GM18505 (cell line): ENCODE measurements around the gene MYO10.

ENCODE experiments used
- ATAC-seq: cut with Tn5 transposase; IDR thresholded peaks from one replicate; pipeline ENCODE4 v1.9.1; 2021; ENCODE audit not compliant: unreplicated experiment
- POLR2A ChIP-seq: IDR thresholded peaks from 4 replicates; pipeline ENCODE4 v1.6.1; 2011; ENCODE audit warnings: borderline replicate concordance; ENCODE audit not compliant: insufficient read depth, insufficient read length; ENCODE audit errors: extremely low read depth

Gene MYO10

GRCh38 chr5:16961131-16961530 is 25.0 kb upstream of the MYO10 start:
- no peak for ATAC-seq
- TF ChIP-seq POLR2A = no peak

- no peak for ATAC-seq
These were observed 21.5 kb upstream of the MYO10 start for GRCh38 chr5:16957304-16958196.

GRCh38 chr5:16953729-16954128 is 17.6 kb upstream of the MYO10 start:
- no peak for TF ChIP-seq POLR2A
- no peak for ATAC-seq

More at GRCh38 chr5:16957304-16958196, 21.5 kb upstream of the MYO10 start:
- TF ChIP-seq POLR2A = no peak

DNA sequence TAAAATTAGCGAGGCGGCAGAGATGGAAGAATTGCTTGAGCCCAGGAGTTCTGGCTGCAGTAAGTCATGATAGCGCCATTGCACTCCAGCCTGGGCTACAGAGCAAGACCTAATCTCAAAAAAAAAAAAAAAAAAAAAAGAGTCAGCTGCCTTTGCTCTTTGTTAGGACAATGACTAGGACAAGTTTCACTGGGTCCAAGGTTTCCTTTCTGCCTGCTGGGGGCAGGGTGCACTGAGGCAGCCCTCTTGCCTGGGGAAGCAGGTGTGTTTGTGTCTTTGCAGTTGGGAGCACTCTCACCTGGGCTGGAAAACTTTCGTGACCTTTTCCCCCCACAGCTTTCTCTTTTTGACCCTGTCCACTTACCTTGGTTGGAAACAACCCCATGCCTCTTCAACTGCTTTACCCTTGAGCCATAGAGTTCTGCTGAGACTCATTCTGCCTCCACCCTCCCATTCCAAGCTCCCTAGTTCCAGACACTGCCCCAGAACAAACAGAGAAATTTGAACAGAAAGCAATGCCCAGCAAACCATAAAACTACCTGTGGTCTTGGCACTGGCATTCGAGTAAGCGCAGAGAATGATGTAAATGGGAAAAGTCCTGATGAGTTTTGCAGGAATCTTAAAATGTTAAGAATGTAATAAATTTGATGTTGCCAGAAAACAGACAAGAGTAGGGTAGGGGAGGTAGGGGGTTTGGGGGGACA is 17.0 kb upstream of the MYO10 start:
- ATAC-seq = no peak
- TF ChIP-seq POLR2A = no peak

DNA sequence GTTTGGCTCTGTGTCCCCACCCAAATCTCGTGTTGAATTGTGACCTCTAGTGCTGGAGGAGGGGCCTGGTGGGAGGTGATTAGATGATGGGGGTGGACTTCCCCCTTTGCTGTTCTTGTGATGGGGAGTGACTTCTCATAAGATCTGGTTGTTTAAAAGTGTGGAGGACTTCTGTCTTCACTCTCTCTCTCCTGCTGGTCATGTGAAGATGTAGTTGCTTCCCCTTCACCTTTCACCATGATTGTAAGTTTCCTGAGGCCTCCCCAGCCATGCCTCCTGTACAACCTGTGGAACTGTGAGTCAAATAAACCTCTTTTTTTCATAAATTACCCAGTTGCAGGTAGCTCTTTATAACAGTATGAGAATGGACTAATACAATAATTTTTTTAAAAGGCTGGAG is 10.6 kb upstream of the MYO10 start:
- ATAC-seq = no peak
- no peak for TF ChIP-seq POLR2A

- TF ChIP-seq POLR2A = no peak
- no peak for ATAC-seq
These were observed 8.9 kb upstream of the MYO10 start for GRCh38 chr5:16944816-16945562.

DNA sequence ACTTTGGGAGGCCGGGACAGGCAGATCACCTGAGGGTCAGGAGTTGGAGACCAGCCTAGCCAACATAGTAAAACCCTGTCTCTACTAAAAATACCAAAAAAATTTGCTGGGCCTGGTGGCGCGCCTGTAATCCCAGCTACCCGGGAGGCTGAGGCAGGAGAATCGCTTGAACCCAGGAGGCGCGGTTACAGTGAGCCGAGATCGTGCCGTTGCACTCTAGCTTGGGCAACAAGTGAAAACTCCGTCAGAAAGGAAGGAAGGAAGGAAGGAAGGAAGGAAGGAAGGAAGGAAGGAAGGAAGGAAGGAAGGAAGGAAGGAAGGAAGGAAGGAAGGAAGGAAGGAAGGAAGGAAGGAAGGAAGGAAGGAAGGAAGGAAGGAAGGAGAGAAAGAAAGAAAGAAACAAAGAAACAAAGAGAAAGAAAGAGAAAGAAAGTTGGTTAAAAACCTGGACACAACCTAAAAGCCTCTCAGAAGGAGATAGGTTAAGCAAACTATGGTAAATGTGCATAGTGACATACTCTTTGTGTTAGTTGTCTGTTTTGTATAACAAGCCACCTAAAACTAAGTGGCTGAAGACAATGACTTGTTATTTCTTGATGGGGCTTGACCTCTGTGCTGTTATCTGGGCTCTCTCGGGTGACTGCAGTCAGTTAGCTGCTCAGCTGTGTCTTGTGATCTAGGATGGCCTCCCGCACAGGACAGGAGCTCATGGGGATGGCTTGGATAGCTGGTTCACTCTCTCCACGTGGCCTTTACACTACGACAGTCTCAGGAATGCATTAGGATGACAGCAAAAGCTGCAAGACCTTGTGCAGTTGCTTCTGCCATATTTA is 8.0 kb upstream of the MYO10 start:
- TF ChIP-seq POLR2A = no peak
- no peak for ATAC-seq

- TF ChIP-seq POLR2A = no peak
- no peak for ATAC-seq
These were observed 1.5 kb upstream of the MYO10 start for GRCh38 chr5:16937503-16938161.

DNA sequence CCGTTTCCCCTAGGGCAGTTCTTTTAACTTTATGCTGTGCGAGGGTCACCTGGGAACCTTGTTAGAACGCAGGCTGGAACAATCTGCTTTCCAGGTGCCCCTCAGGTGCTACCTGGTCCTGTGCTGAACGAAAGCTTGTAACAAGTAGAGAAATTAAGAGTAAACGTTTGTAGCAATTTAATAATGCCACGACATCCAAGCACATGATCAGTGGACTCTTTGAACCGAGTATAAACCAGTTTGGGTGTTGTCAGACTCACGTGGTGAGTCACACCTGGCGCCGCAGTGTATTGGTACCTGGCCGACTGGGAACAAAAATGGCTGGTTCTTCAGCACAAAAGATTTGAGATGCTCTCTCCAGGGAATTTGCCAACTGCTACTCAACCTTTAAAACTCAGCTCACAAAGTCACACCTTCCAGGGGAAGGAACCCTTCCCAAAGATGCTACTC is 926 bp upstream of the MYO10 start:
- no peak for TF ChIP-seq POLR2A
- no peak for ATAC-seq

- peak; percentile 51 for ATAC-seq
These were observed 598 bp downstream of the MYO10 start for GRCh38 chr5:16935231-16936149.

DNA sequence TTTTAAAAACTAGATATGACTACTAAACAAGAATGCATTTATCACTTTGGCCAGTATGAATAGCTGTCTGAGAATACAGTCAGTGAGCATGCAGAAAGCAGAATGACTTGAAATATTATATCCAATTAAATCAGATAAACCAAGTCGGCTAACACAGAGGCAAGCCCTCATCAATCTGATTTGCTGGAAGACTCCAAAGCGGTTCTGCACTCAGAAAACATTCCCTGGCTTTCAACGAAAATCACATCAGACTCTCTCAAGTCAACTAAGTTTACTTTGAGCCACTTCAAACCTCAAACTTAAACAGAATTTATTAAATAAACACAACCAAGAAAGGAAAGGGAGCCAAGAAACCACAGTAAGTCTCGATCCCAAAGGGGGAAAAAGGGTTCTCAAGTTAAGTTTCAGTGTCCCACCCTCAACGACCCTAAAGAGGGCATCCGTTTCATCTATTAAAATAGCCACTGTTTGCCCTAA is 1.4 kb downstream of the MYO10 start:
- no peak for TF ChIP-seq POLR2A
- no peak for ATAC-seq

More at GRCh38 chr5:16935231-16936149, 598 bp downstream of the MYO10 start:
- TF ChIP-seq POLR2A = no peak
